Measurements from ENCODE around the gene MX1.

DNA sequence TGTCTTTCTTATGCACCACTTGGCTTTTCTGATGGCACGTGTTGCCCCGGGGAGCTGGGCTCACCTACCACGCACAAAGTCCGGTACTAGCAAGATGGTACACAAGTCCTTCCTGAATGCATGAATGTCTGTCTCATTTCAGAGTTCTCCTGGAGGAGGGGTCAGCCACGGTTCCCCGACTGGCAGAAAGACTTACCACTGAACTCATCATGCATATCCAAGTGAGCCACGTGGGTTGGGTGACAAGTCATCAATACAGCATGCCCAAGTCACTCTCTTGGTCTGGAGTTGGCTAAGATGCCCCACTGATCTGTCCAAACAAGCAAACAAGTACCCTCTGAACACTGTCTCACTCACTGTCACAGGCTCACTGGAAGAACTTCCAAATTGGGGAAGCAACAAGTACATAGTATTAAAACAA lies 28.6 kb upstream of the MX1 start:
- TF ChIP-seq, protein P1, sequence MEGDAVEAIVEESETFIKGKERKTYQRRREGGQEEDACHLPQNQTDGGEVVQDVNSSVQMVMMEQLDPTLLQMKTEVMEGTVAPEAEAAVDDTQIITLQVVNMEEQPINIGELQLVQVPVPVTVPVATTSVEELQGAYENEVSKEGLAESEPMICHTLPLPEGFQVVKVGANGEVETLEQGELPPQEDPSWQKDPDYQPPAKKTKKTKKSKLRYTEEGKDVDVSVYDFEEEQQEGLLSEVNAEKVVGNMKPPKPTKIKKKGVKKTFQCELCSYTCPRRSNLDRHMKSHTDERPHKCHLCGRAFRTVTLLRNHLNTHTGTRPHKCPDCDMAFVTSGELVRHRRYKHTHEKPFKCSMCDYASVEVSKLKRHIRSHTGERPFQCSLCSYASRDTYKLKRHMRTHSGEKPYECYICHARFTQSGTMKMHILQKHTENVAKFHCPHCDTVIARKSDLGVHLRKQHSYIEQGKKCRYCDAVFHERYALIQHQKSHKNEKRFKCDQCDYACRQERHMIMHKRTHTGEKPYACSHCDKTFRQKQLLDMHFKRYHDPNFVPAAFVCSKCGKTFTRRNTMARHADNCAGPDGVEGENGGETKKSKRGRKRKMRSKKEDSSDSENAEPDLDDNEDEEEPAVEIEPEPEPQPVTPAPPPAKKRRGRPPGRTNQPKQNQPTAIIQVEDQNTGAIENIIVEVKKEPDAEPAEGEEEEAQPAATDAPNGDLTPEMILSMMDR (conservative IDR thresholded peaks at IDR 0.05; ENCODE audit: low read length): no peak
- no peak for TF ChIP-seq EZH2phosphoT487 (IDR thresholded peaks at IDR 0.05; ENCODE audit: borderline replicate concordance)

All from Loucy (cell line).